HG03342 (cell line): ENCODE measurements around the gene UGT1A4.

Experiments
- ATAC-seq: cut with Tn5 transposase; IDR thresholded peaks from one replicate; pipeline ENCODE4 v1.9.1; 2021; ENCODE audit warnings: mild to moderate bottlenecking, moderate library complexity; ENCODE audit not compliant: unreplicated experiment

The UGT1A4 gene

GRCh38 chr2:233807966-233808935, 89.7 kb downstream of the UGT1A4 start:
- ATAC-seq: no peak

- ATAC-seq: no peak
Measured at GRCh38 chr2:233810385-233810784, 91.8 kb downstream of the UGT1A4 start.

GRCh38 chr2:233811087-233811486, 92.6 kb downstream of the UGT1A4 start:
- ATAC-seq: no peak

GRCh38 chr2:233811732-233812131, 93.2 kb downstream of the UGT1A4 start:
- no peak for ATAC-seq

GRCh38 chr2:233813236-233814055, 94.9 kb downstream of the UGT1A4 start:
- ATAC-seq: no peak

- ATAC-seq: no peak
Measured at GRCh38 chr2:233814056-233814835, 95.7 kb downstream of the UGT1A4 start.

GRCh38 chr2:233815861-233816260, 97.3 kb downstream of the UGT1A4 start:
- ATAC-seq: no peak

GRCh38 chr2:233816334-233816733, 97.8 kb downstream of the UGT1A4 start:
- ATAC-seq: no peak

GRCh38 chr2:233816771-233817170, 98.2 kb downstream of the UGT1A4 start:
- no peak for ATAC-seq

- no peak for ATAC-seq
Measured at GRCh38 chr2:233817361-233817911, 98.9 kb downstream of the UGT1A4 start.

- no peak for ATAC-seq
Measured at GRCh38 chr2:233817995-233818638, 99.6 kb downstream of the UGT1A4 start.

- no peak for ATAC-seq
Measured at GRCh38 chr2:233818639-233819621, 100.4 kb downstream of the UGT1A4 start.

- no peak for ATAC-seq
Measured at GRCh38 chr2:233819884-233820773, 101.6 kb downstream of the UGT1A4 start.

GRCh38 chr2:233820774-233821105, 102.2 kb downstream of the UGT1A4 start:
- ATAC-seq: no peak

- no peak for ATAC-seq
Measured at GRCh38 chr2:233821196-233821595, 102.7 kb downstream of the UGT1A4 start.

GRCh38 chr2:233821709-233822100, 103.2 kb downstream of the UGT1A4 start:
- no peak for ATAC-seq

GRCh38 chr2:233822101-233822771, 103.7 kb downstream of the UGT1A4 start:
- no peak for ATAC-seq
